NCI-H146 treated with DMSO at 0.1 percent for 48 hours (cell line): ENCODE measurements around the gene GYG2.
"Not testable (repeated sequence)": the region's sequence is repeated elsewhere in the genome, so short reads cannot be mapped to it uniquely, and the experiment has no call there.

Experiments
- DNase-seq: peaks from one replicate; lab custom pipeline; 2025; ENCODE audit not compliant: unreplicated experiment; lab: John Stamatoyannopoulos, UW

The GYG2 gene

GRCh38 chrX:2867206-2867605 lies 38.5 kb downstream of the GYG2 start:
- DNase-seq: no peak

GRCh38 chrX:2870650-2871049 lies 41.9 kb downstream of the GYG2 start:
- DNase-seq: no peak

DNA sequence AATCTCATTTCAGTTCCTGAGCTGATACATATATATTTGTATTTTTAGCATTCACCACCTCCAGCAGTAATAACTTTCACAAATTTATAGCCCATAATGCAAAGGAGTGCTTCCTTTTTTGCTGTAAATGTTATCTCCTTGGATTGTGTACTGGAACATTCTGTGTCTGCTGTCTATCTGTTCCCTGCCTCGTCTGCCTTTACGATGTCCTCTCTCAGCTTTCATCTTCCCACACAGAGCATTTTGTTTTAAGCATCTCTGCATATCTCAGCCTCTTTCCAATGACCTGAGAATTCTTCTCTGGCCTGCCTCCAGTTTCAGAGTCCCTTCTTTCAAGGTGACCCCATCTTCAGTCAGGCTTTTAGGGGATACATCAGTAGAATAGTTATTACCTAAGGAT lies 43.1 kb downstream of the GYG2 start:
- no peak for DNase-seq

GRCh38 chrX:2872671-2873277 lies 44.0 kb downstream of the GYG2 start:
- DNase-seq: no peak

- DNase-seq: no peak
These were observed 45.7 kb downstream of the GYG2 start for GRCh38 chrX:2874222-2875135.

DNA sequence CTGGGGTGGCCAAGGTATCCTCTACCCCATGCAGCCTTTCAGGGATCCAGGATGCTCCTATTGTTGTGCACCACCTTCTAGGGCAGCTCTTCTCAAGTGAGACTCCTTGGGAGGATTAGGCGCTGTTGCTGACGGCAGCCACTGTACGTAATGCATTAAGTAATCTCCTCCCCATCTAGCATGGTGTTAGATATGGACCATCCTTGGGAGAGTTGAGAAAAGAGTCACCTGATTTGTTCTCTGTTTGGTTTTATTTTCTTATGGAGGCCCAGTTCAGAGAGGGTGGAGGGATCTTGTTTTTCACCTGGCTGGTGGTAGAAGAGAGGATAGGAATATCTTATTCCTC lies 46.4 kb downstream of the GYG2 start:
- no peak for DNase-seq

DNA sequence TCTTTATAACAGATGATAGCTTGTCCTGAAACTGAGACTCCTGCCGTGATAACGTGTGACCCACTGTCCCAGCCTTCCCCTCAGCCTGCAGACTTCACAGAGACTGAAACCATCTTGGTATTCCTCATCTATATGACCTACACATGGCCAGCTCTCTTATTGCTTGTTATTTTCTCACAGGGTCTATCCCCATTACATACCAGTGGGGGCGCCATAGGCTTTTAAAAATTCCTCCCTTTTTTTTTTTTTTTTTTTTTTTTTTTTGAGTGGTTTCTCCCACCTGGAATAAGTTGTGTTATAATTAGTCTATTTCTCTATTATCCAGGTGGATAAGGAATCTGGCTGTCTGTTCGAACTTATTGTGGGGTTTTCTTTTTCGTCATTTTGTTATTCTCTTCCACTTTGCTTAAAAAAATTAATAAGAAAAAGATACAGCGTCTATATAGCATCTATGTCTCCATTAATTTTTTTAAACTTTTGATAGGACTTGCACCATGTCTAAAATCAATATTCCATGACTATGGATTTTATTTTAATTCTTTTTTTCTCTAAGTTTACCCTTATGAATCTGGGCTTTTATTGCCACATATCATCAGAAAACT lies 47.2 kb downstream of the GYG2 start:
- no peak for DNase-seq

DNA sequence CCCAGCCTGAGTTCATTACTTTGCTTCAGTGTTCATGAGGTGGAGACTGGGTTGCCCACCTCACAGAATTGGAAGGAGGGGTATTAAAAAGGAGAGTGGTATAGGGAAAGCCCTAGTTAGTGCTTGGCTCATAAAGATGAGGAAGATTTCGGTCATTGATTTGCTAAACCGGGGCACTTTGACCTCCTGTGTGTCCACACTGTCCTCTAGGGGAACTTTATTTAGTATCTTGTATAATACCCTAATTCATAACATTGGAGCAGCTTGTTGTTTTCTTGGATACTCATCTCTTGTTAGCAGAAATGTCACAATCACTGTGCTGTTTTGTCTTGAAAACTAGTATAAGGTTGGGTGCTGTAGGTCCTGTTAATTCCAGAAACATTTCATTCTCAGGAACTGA lies 49.8 kb downstream of the GYG2 start:
- no peak for DNase-seq

GRCh38 chrX:2879670-2880069 lies 50.9 kb downstream of the GYG2 start:
- DNase-seq: no peak

GRCh38 chrX:2883770-2884169 lies 55.0 kb downstream of the GYG2 start:
- no peak for DNase-seq

DNA sequence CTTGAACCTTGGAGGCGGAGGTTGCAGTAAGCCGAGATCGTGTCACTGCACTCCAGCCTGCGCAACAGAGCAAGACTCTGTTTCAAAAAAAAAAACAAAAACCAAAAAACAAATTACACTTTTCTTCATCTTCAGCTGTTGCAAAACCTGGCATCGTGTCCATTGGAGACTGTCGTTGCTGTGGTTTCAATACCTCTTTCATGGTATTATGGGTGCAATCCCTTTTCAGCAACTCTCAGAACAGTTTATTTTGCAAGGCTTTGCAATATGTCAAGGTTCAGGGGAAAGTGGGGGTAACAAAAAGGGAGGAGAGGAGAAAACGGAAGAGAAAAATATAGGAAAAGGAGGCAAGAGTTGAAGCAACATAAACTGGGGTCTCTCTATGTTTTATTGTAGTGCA lies 59.6 kb downstream of the GYG2 start:
- DNase-seq: no peak

DNA sequence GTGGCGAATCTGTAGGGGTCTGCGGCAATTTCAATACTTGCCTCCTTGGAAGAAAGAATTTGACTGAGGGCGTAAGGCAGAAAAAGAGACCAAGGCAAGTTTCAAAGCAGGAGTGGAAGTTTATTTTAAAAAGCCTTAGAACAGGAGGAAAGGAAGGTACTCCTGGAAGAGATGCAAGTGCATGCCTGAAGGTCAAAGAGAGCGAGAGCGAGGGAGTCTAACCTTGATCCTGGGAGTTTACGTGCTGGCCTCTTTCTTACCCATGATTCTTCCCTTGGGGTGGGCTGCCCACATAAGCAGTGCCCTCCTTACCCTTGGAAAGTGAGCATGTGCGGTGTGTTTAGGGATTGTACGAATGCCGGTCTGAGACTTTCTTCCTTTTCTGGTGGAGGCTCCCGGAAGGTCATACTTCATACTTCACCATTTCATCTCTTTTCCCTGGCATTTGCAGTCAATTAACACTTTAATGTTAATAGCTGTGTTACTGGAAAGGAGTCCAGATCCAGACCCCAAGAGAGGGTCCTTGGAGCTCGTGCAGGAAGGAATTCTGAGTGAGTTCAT lies 60.4 kb downstream of the GYG2 start:
- DNase-seq: no peak

GRCh38 chrX:2889706-2890490 lies 61.2 kb downstream of the GYG2 start:
- not testable (repeated sequence) for DNase-seq

DNA sequence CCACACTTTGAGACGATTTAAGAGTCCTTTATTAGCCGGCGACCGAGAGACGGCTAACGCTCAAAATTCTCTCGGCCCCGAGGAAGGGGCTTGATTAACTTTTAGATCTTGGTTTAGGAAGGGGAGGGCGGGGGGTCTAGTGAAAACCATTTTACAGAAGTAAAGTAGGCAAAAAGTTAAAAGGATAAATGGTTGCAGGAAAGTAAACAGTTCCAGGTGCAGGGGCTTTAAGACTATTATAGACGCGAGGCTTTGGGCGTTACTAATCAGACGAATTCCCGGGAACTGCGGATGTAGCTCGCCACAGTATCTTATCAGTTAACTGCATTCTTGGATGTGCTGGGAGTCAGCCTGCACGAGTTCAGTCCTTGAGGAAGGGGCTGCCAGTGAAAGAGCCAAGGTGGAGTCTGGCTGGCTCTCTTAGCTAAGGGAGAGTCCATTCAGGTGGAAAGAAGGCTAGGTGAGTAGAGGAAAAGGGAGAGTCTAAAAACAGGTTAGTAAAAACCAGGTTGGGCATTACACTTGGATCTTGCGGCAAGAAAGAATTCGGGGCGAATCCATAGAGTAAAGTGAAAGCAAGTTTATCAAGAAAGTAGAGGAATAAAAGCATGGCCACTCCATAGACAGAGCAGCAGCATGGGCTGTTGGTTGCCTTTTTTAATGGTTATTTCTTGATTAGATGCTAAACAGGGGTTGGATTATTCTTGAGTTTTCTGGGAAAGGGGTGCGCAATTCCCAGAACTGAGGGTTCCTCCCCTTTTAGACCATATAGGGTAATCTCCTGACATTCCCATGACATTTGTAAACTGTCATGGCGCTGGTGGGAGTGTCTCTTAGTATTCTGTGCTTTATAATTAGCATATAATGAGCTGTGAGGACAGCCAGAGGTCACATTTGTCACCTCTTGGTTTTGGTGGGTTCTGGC lies 62.1 kb downstream of the GYG2 start:
- not testable (repeated sequence) for DNase-seq

GRCh38 chrX:2892816-2893215 lies 64.1 kb downstream of the GYG2 start:
- DNase-seq: no peak

GRCh38 chrX:2894885-2895292 lies 66.2 kb downstream of the GYG2 start:
- DNase-seq: no peak

GRCh38 chrX:2897311-2897689 lies 68.6 kb downstream of the GYG2 start:
- no peak for DNase-seq

DNA sequence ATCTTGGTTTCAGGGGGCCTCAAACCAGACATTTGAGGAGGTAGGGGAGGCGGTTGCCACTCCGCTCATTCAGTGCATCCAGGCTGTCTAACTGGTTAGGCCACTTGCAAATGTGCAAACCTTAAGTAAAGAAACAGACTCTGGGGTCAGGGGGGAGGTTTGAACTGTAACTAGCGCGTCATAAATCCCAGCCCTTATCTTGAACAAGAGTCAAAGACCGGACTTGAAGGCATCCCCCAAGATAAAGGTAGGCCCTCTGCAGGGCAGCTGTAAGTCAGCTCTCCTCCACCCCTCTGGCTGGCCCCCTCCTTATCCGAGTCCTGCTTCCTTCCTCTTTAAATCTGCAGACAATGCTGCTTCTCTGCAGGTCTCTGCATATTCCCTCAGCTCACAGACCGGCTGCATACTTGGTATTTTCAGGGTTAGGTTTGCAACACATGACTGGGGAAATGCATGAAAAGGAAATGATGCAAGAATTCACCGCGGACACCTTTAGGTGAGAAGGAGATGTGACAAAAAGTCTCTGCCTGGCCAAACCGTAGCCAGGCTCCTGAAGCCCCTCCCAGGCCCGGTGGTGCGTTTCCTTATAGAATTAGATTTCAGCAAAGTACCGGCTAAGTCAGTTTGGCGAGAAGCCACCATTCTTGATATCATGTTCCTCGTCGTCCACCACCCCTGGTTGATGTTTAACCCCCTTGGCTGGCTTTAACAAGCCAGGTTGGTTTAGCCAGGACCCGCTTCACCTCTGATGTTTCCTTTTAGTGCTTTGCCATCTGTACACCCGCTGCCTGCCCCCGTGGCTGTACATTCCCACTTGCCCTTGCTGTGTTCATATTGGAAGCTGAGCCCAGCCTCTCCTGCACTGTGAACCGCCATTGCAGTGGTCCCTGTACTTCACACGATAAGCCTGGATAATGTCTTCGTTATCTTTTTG lies 69.2 kb downstream of the GYG2 start:
- not testable (repeated sequence) for DNase-seq
